GM13977 (cell line): ENCODE results near the gene KRT79.

Experiments
- DNase-seq: peaks from one replicate; pipeline ENCODE4 v3.0.0; 2012; ENCODE audit warnings: low spot score
- in situ Hi-C: fragments of 300-500 bp; cut with MboI; formaldehyde crosslinking; loops from one replicate; pipeline ENCODE4 v1.12.0; 2022; ENCODE audit warnings: low sequenced_read_pairs, low pct_unique_long_range_greater_than_20kb, mixed read lengths, inconsistent platforms; ENCODE audit not compliant: unreplicated experiment
- TF ChIP-seq, protein P1 (sequence below): IDR thresholded peaks from 2 replicates; pipeline ENCODE4 v1.5.1; 2012; ENCODE audit warnings: mild to moderate bottlenecking, control low read depth; ENCODE audit not compliant: insufficient read depth; ENCODE audit errors: extremely low read depth, missing control alignments

KRT79 gene

DNA sequence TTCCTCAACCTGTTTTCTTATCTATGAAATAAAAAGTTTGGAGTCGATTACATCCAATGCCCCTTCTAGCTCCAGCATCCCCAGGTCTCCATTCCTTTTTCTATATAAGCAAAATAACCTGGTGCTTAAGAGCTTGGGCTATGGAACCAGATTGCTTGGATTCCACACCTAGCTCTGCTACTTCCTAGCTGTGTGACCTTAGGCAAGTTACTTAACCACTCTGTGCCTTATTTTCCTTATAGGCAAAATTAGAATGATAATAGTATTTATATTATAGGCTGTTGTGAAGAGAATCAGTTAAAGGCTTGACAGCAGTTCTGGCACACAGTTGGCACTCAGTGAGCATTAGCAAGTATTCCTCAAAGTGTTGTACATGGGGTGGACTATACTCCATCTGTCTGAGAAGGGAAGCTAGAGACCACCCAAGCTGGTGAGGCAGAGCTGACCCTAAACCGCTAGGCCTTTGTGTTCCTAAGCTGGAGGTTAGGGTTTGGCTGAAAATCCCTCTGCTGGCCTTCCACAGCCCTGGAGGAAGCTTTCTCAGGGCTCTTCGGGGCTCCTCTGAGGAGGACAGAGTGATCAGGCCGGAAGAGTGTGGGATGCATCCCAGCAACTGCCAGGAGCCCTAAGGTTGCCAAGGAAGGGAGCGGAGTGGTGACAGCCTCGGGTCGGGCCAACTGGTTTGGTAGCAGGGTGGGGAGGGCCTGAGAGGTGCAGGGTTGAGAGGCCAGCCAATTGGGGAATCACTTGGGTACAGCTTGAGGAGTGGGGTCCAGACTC, 14.2 kb downstream of the KRT79 start:
- TF ChIP-seq, protein P1, sequence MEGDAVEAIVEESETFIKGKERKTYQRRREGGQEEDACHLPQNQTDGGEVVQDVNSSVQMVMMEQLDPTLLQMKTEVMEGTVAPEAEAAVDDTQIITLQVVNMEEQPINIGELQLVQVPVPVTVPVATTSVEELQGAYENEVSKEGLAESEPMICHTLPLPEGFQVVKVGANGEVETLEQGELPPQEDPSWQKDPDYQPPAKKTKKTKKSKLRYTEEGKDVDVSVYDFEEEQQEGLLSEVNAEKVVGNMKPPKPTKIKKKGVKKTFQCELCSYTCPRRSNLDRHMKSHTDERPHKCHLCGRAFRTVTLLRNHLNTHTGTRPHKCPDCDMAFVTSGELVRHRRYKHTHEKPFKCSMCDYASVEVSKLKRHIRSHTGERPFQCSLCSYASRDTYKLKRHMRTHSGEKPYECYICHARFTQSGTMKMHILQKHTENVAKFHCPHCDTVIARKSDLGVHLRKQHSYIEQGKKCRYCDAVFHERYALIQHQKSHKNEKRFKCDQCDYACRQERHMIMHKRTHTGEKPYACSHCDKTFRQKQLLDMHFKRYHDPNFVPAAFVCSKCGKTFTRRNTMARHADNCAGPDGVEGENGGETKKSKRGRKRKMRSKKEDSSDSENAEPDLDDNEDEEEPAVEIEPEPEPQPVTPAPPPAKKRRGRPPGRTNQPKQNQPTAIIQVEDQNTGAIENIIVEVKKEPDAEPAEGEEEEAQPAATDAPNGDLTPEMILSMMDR = no peak
- in situ Hi-C loops = no loop called here
- DNase-seq = no peak

DNA sequence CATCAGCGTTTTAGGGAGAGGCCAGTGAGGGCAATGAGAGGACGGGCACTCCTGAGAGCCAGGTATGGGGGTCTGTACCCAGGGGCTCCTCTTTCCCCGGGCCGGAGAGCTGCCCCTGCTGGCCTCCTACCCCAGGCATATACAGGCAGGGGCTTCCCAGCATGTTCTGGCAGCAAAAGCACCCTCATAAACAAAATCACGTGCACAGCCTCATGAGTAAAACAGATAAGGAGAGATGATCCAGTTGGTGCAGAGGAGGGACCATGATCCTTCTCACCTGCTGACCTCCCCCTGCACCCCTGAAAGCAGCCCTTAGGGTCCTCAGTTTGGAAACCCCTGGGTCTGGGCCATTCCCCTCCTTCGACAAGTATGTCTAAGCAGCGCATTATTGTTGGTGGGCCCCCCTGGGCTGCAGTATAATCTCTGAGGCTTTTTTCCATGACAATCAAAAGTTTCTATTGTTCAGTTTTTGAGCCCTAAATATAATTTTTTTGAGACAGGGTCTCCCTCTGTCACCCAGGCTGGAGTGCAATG, 15.2 kb downstream of the KRT79 start:
- in situ Hi-C loops = no loop called here
- TF ChIP-seq, protein P1 = no peak
- DNase-seq = no peak

- no peak for DNase-seq
- in situ Hi-C loops = no loop called here
Observed at GRCh38 chr12:52818388-52818787, 15.7 kb downstream of the KRT79 start.

DNA sequence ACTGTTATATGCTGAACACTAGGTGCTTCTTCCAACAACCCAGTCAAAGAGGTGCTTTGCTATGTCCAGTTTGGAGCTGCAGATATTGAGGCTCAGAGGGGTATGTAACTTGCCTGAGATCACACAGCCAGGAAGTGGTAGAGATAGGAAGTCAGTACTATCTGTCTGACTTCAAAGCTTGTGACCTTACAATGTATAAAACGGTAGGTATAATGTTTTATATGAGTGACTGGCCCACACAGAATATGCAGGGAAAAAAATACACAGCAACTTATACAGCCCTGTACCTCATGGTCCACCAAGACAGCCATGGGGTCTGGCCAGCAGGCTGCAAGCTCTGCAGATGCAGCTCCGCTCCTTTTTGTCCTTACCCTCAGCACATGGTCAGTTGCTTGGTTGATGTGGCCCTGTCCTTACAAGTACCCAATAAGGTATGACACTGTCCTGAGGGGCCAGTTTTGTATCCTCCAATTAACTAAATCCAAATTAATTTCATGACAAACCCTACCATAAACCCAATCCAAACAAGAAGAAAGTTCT, 16.3 kb downstream of the KRT79 start:
- no peak for DNase-seq
- in situ Hi-C loops = no loop called here
- TF ChIP-seq, protein P1 = no peak

More at GRCh38 chr12:52818388-52818787, 15.7 kb downstream of the KRT79 start:
- TF ChIP-seq, protein P1 = no peak

DNA sequence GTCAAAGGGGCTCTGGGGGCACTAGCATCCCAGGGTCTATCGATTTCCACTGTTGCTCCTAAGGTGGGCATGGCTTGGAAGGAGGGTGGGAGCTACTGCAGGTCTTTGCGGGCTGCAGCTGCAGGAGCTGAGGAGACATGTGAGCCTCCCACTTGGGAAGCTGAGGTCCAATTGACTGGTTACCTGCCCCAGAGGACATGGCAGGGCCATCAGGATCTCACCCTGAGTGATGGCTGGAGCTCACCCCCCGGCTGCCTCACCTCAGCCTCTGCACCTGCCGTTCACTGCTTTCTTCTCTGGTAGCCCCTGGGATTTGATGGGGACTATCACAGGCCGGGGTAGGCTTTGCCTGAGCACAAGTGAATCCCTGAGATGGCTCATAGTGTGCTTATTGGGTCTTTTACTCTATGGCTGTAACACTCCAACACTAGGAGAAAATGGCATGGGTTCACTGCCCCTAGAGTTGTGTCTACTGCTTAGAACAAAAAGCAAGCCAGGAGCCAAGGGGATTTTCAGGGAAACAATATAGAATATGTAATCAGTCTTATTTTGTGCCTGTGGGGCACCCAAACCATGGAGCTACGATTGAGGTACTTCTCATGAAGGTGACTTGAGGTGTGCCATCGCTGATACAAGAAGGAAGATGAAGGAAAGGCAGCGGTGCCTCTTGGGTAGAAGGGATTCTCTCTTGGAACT, 17.0 kb downstream of the KRT79 start:
- no peak for DNase-seq
- TF ChIP-seq, protein P1 = no peak
- in situ Hi-C loops = no loop called here

- TF ChIP-seq, protein P1 = no peak
- in situ Hi-C loops = no loop called here
- no peak for DNase-seq
Observed at GRCh38 chr12:52815676-52816588, 18.2 kb downstream of the KRT79 start.
